ENCODE data around the gene EFNA5. TPM values are rescaled to one million over a fixed set of nuclear protein-coding genes. Genes with fewer than 3 reads are reported as not detected.
A peak's percentile ranks its signal among the peaks of the same experiment; 100 is the strongest.

The EFNA5 gene
- total RNA-seq, 1 donor from 2014 or later = 10.2 TPM

- H3K4me1 ChIP-seq = no peaks in the 10 kb centered on the region
- no peak overlapping the region for H3K27ac ChIP-seq
- DNase-seq (no peak), ATAC-seq (no peak)
- no peaks in the 10 kb centered on the region for H3K36me3 ChIP-seq
- H3K27me3 ChIP-seq (ENCODE audit: low read depth) = no peaks in the 10 kb centered on the region
- H3K4me3 ChIP-seq = no peak overlapping the region
- intact Hi-C loops (cut with DNase I) = no loop called here
- TF ChIP-seq CTCF (IDR thresholded peaks at IDR 0.05) = no peak
- no peaks in the 10 kb centered on the region for H3K9me3 ChIP-seq
Observed at GRCh38 chr5:107551088-107551487, 119.6 kb downstream of the EFNA5 start.

GRCh38 chr5:107549567-107549966, 121.2 kb downstream of the EFNA5 start:
- Histone ChIP-seq H3K4me1 (no peaks in the 10 kb centered on the region), H3K27me3 (ENCODE audit: low read depth) (no peaks in the 10 kb centered on the region), H3K9me3 (no peaks in the 10 kb centered on the region), H3K36me3 (no peaks in the 10 kb centered on the region), H3K4me3 (no peak overlapping the region), H3K27ac (no peak overlapping the region)
- intact Hi-C loops (cut with DNase I) = no loop called here
- ATAC-seq (no peak), DNase-seq (no peak)
- no peak for TF ChIP-seq CTCF (IDR thresholded peaks at IDR 0.05)

- intact Hi-C loops (cut with DNase I) = no loop called here
- Histone ChIP-seq H3K4me1 (peaks cover 6% of the 10 kb centered on the region), H3K4me3 (no peak overlapping the region), H3K27me3 (ENCODE audit: low read depth) (no peaks in the 10 kb centered on the region), H3K36me3 (no peaks in the 10 kb centered on the region), H3K9me3 (no peaks in the 10 kb centered on the region), H3K27ac (no peak overlapping the region)
- no peak for DNase-seq
- no peak for TF ChIP-seq CTCF (IDR thresholded peaks at IDR 0.05)
- no peak for ATAC-seq
Observed at GRCh38 chr5:107548477-107548876, 122.3 kb downstream of the EFNA5 start.

- no peak for TF ChIP-seq CTCF (IDR thresholded peaks at IDR 0.05)
Observed at GRCh38 chr5:107546719-107547118, 124.0 kb downstream of the EFNA5 start.

GRCh38 chr5:107545486-107545885, 125.3 kb downstream of the EFNA5 start:
- no peak overlapping the region for H3K4me3 ChIP-seq

More at GRCh38 chr5:107546719-107547118, 124.0 kb downstream of the EFNA5 start:
- Histone ChIP-seq H3K36me3 (no peaks in the 10 kb centered on the region), H3K27me3 (ENCODE audit: low read depth) (no peaks in the 10 kb centered on the region), H3K4me1 (peaks cover 22% of the 10 kb centered on the region), H3K27ac (no peak overlapping the region), H3K4me3 (no peak overlapping the region), H3K9me3 (no peaks in the 10 kb centered on the region)
- intact Hi-C loops (cut with DNase I) = no loop called here
- ATAC-seq (no peak), DNase-seq (no peak)

More at GRCh38 chr5:107545486-107545885, 125.3 kb downstream of the EFNA5 start:
- H3K36me3 ChIP-seq = no peaks in the 10 kb centered on the region
- H3K27ac ChIP-seq = no peak overlapping the region
- ATAC-seq = peak in 1 of 2 donors; percentile 35
- no peaks in the 10 kb centered on the region for H3K9me3 ChIP-seq
- no peaks in the 10 kb centered on the region for H3K27me3 ChIP-seq (ENCODE audit: low read depth)
- TF ChIP-seq CTCF (IDR thresholded peaks at IDR 0.05) = no peak
- DNase-seq = no peak
- H3K4me1 ChIP-seq = peaks cover 22% of the 10 kb centered on the region
- intact Hi-C loops (cut with DNase I) = no loop called here

Measured in lower lobe of right lung (tissue), 2 donors.